H1 (cell line): ENCODE measurements around the gene DHRS7B. TPM values are rescaled to one million over a fixed set of nuclear protein-coding genes. Genes with fewer than 3 reads are reported as not detected.

Experiments used
- CTCF ChIA-PET: fragments of 300-600 bp; sonication (Branson Sonifier 250); formaldehyde crosslinking; loops from one replicate; lab custom pipeline; 2021; ENCODE audit not compliant: partially characterized antibody; lab: Charles Lee
- POLR2A ChIA-PET: fragments of 300-600 bp; sonication (Branson Sonifier 250); formaldehyde crosslinking; loops from one replicate; lab custom pipeline; 2021; ENCODE audit warnings: inconsistent platforms; ENCODE audit not compliant: partially characterized antibody; lab: Charles Lee
- DNase-seq, 2 experiments: peaks; one replicate each; pipeline versions ENCODE4 v3.0.0 to v3.0.0-alpha.2; 2010 to 2022; ENCODE audit warnings: low spot score in 2 of 2, low read depth in 1 of 2, mixed read lengths in 1 of 2
- FAIRE-seq: peaks from 2 replicates; lab custom pipeline; 2011; peaks lifted over from hg19 to GRCh38; lab: Jason Lieb, UNC
- H2AFZ ChIP-seq: 2 replicates; pipeline ENCODE4 v1.8.1; 2012; ENCODE audit warnings: low read length, inconsistent platforms
- H2AK5ac ChIP-seq: 2 replicates; pipeline ENCODE4 v1.6.1; 2013; ENCODE audit warnings: low read depth, low read length
- H2BK120ac ChIP-seq: replicated peaks from 2 replicates; pipeline ENCODE3; 2013; ENCODE audit warnings: low read depth, low read length, inconsistent platforms
- H2BK12ac ChIP-seq: 2 replicates; pipeline ENCODE4 v1.6.1; 2013; ENCODE audit warnings: low read depth, low read length
- H2BK15ac ChIP-seq: 2 replicates; pipeline ENCODE4 v1.6.1; 2013; ENCODE audit warnings: low read length
- H2BK20ac ChIP-seq: 2 replicates; pipeline ENCODE4 v1.6.1; 2013; ENCODE audit warnings: low read length
- H2BK5ac ChIP-seq: 2 replicates; pipeline ENCODE4 v1.6.1; 2013; ENCODE audit warnings: low read depth, low read length
- H3K14ac ChIP-seq: 2 replicates; pipeline ENCODE4 v1.6.1; 2013; ENCODE audit warnings: inconsistent platforms; ENCODE audit not compliant: insufficient read length
- H3K18ac ChIP-seq: 2 replicates; pipeline ENCODE4 v1.6.1; 2013; ENCODE audit warnings: low read length; ENCODE audit errors: extremely low read depth
- H3K23ac ChIP-seq: 2 replicates; pipeline ENCODE4 v1.6.1; 2013; ENCODE audit warnings: inconsistent platforms; ENCODE audit not compliant: insufficient read length
- H3K23me2 ChIP-seq: 2 replicates; pipeline ENCODE4 v1.6.1; 2013; ENCODE audit warnings: low read depth, low read length
- H3K27ac ChIP-seq: 2 replicates; pipeline ENCODE4 v1.6.1; 2011; ENCODE audit warnings: low read depth, low read length, inconsistent platforms
- H3K27me3 ChIP-seq, 4 experiments: replicated peaks in 1 of 4; 1 replicate in 1 of 4; 2 replicates in 3 of 4; pipeline versions ENCODE4 v1.6.1 to v1.8.1; 2011 to 2013; ENCODE audit warnings: low read length in 3 of 4, mild to moderate bottlenecking in 3 of 4, inconsistent platforms in 2 of 4, mixed read lengths in 2 of 4, moderate library complexity in 1 of 4; ENCODE audit not compliant: control insufficient read depth in 3 of 4, insufficient read depth in 3 of 4; ENCODE audit errors: extremely low read depth in 1 of 4
- H3K36me3 ChIP-seq, 4 experiments: 2 replicates each; pipeline versions ENCODE4 v1.6.1 to v1.8.1; 2011 to 2013; ENCODE audit warnings: mild to moderate bottlenecking in 4 of 4, low read length in 3 of 4, moderate library complexity in 2 of 4, control low read depth in 1 of 4, inconsistent platforms in 1 of 4; ENCODE audit not compliant: insufficient read depth in 4 of 4, control insufficient read depth in 2 of 4
- H3K4ac ChIP-seq: replicated peaks from 2 replicates; pipeline ENCODE3; 2013; ENCODE audit warnings: low read length, low read depth, mixed read lengths, inconsistent platforms; ENCODE audit not compliant: insufficient read length
- H3K4me1 ChIP-seq, 4 experiments: replicated peaks in 1 of 4; 1 replicate in 1 of 4; 2 replicates in 3 of 4; pipeline versions ENCODE4 v1.6.1 to v1.8.1; 2011 to 2013; ENCODE audit warnings: low read length in 3 of 4, inconsistent platforms in 2 of 4, mixed read lengths in 1 of 4; ENCODE audit not compliant: insufficient read depth in 4 of 4, control insufficient read depth in 3 of 4
- H3K4me2 ChIP-seq, 2 experiments: 2 replicates each; pipeline versions ENCODE4 v1.6.1 to v1.8.1; 2011 to 2013; ENCODE audit warnings: low read depth in 2 of 2, low read length in 2 of 2, control low read depth in 1 of 2, inconsistent platforms in 1 of 2, mild to moderate bottlenecking in 1 of 2; ENCODE audit not compliant: insufficient read depth in 1 of 2
- H3K4me3 ChIP-seq, 4 experiments: fragments of 200-600, 300-600 bp in 1 of 4; sonication (generic), shearing (Covaris generic), sonication (Bioruptor Twin) in 1 of 4; 2 replicates each; pipeline versions ENCODE4 v1.5.1 to v1.8.1; 2011 to 2016; ENCODE audit warnings: low read length in 4 of 4, low read depth in 3 of 4, control low read depth in 2 of 4, inconsistent platforms in 2 of 4, mild to moderate bottlenecking in 2 of 4, mixed read lengths in 1 of 4, moderate library complexity in 1 of 4; ENCODE audit not compliant: insufficient read depth in 2 of 4; ENCODE audit errors: extremely low read depth in 1 of 4
- H3K56ac ChIP-seq: replicated peaks from 2 replicates; pipeline ENCODE3; 2013; ENCODE audit warnings: low read depth, mild to moderate bottlenecking, mixed read lengths, low read length, inconsistent platforms; ENCODE audit not compliant: insufficient read length
- H3K79me1 ChIP-seq: 2 replicates; pipeline ENCODE4 v1.6.1; 2013; ENCODE audit warnings: low read depth, low read length, control low read depth
- H3K79me2 ChIP-seq, 2 experiments: 2 replicates each; pipeline versions ENCODE4 v1.6.1 to v1.8.1; 2012 to 2013; ENCODE audit warnings: low read length in 2 of 2, mild to moderate bottlenecking in 2 of 2, inconsistent platforms in 1 of 2; ENCODE audit not compliant: insufficient read depth in 2 of 2, control insufficient read depth in 1 of 2
- H3K9ac ChIP-seq, 4 experiments: replicated peaks in 1 of 4; 1 replicate in 1 of 4; 2 replicates in 3 of 4; pipeline versions ENCODE4 v1.6.1 to v1.8.1; 2011 to 2013; ENCODE audit warnings: low read depth in 3 of 4, low read length in 3 of 4, control low read depth in 2 of 4, mild to moderate bottlenecking in 2 of 4, moderate library complexity in 2 of 4, inconsistent platforms in 1 of 4; ENCODE audit errors: extremely low read depth in 1 of 4
- H3K9me3 ChIP-seq, 2 experiments: 2 replicates each; pipeline versions ENCODE4 v1.6.1 to v1.8.1; 2012 to 2013; ENCODE audit warnings: mild to moderate bottlenecking in 2 of 2, moderate library complexity in 2 of 2, control low read depth in 1 of 2, inconsistent platforms in 1 of 2, low read depth in 1 of 2, low read length in 1 of 2, mixed read lengths in 1 of 2; ENCODE audit not compliant: insufficient read depth in 2 of 2
- H4K20me1 ChIP-seq, 2 experiments: replicated peaks in 1 of 2; 2 replicates each; pipeline versions ENCODE3 to v1.8.1; 2011 to 2013; ENCODE audit warnings: inconsistent platforms in 2 of 2, low read length in 2 of 2, mild to moderate bottlenecking in 1 of 2; ENCODE audit not compliant: insufficient read depth in 2 of 2, control insufficient read depth in 1 of 2
- H4K5ac ChIP-seq: 2 replicates; pipeline ENCODE4 v1.6.1; 2013; ENCODE audit warnings: low read length, low read depth, mixed read lengths, inconsistent platforms; ENCODE audit not compliant: insufficient read length
- H4K8ac ChIP-seq: 2 replicates; pipeline ENCODE4 v1.8.0; 2013; ENCODE audit warnings: mild to moderate bottlenecking, moderate library complexity, low read length, inconsistent platforms; ENCODE audit not compliant: insufficient read depth; ENCODE audit errors: extremely low read depth
- H4K91ac ChIP-seq: replicated peaks from 2 replicates; pipeline ENCODE3; 2013; ENCODE audit warnings: low read length, mixed read lengths, inconsistent platforms; ENCODE audit not compliant: insufficient read length
- ASH2L ChIP-seq: fragments of 200-600, 300-600 bp; sonication (generic); IDR thresholded peaks from one replicate; pipeline ENCODE4 v1.7.1; 2017; ENCODE audit warnings: low read length
- CBX8 ChIP-seq: fragments of 300-800, 300-1000 bp; sonication (generic); IDR thresholded peaks from 2 replicates; pipeline ENCODE4 v1.7.1; 2016; ENCODE audit warnings: low read depth, low read length, borderline replicate concordance
- KDM4A ChIP-seq: IDR thresholded peaks from one replicate; pipeline ENCODE4 v1.7.1; 2012; ENCODE audit warnings: low read depth, mild to moderate bottlenecking, moderate library complexity, low read length, inconsistent platforms; ENCODE audit not compliant: severe bottlenecking
- POLR2A ChIP-seq, 2 experiments: IDR thresholded peaks; 1 replicate in 1 of 2; 2 replicates in 1 of 2; pipeline ENCODE4 v1.6.1; 2011; ENCODE audit warnings: low read depth in 2 of 2, low read length in 2 of 2, mild to moderate bottlenecking in 2 of 2; ENCODE audit errors: control extremely low read depth in 1 of 2
- RAD21 ChIP-seq, 2 experiments: IDR thresholded peaks in 1 of 2; conservative IDR thresholded peaks in 1 of 2; 2 replicates each; pipeline ENCODE4 v1.6.1; 2011; ENCODE audit warnings: low read depth in 2 of 2, low read length in 2 of 2, improper control_type of control experiment in 1 of 2, inconsistent platforms in 1 of 2, mild to moderate bottlenecking in 1 of 2, moderate library complexity in 1 of 2
- USF2 ChIP-seq: IDR thresholded peaks from 2 replicates; pipeline ENCODE4 v1.6.1; 2011; ENCODE audit warnings: low read length, improper control_type of control experiment
- WGBS, 2 experiments: shearing (Covaris generic) in 1 of 2; methylation state at CpG; one replicate each; pipeline versions ENCODE4 v1.1.6 to v1.1.7; 2013 to 2015; ENCODE audit warnings: low lambda C conversion rate in 2 of 2, mixed read lengths in 2 of 2, inconsistent platforms in 1 of 2, low coverage in 1 of 2, missing lambda C conversion rate in 1 of 2; ENCODE audit not compliant: insufficient replicate concordance in 2 of 2, insufficient coverage in 1 of 2, insufficient read length in 1 of 2; ENCODE audit errors: extremely low coverage in 1 of 2, missing lambda C conversion rate in 1 of 2; 5-methylcytosine and 5-hydroxymethylcytosine counted together
- long read RNA-seq, 2 experiments: library from RNA in 1 of 2; library from capped mRNA in 1 of 2; stranded (forward); transcript quantifications; one replicate each; pipeline ENCODE4 v2.0.0, GENCODE V29; 2021; ENCODE audit warnings: inconsistent platforms in 1 of 2
- polyA minus RNA-seq, 3 experiments: library from RNA; depleted of rRNA, polyadenylated mRNA; stranded (reverse); fragments of >200 nt; gene quantifications; 1 replicate in 2 of 3; 2 replicates in 1 of 3; pipeline ENCODE4 v1.2.3, GENCODE V29; 2011
- polyA plus RNA-seq, 7 experiments: library from polyadenylated mRNA; depleted of rRNA in 3 of 7; stranded (reverse) in 5 of 7; unstranded in 2 of 7; fragments of >200 nt in 5 of 7; fragments of 200-250 nt in 2 of 7; gene quantifications; 1 replicate in 5 of 7; 2 replicates in 1 of 7; 4 replicates in 1 of 7; pipeline versions ENCODE4 v1.2.1 to v1.2.3, GENCODE V29; 2011 to 2013; ENCODE audit warnings: missing spikeins in 2 of 7, mixed read lengths in 2 of 7
- total RNA-seq: library from RNA; stranded (reverse); fragmentation: NEBNext Ultra II Directional; extraction: Animal tissue kit (Norgen Biotek cat#: 25700); gene quantifications from 2 replicates; pipeline ENCODE4 v1.2.1, GENCODE V29; 2021

The DHRS7B gene
- 11.0 and 12.4 TPM in 2 replicates for total RNA-seq
- polyA plus RNA-seq (2011; rRNA removed): 23.0 and 27.9 TPM in 2 replicates
- 26.3 TPM for polyA plus RNA-seq (2011; cell fraction: cytosol; rRNA removed)
- polyA plus RNA-seq (2011; cell fraction: nucleus; rRNA removed): 20.1 TPM
- 15.5 to 23.1 TPM (median 19.3 TPM) in 4 replicates for polyA plus RNA-seq (2012, experiment 1 of 2)
- polyA plus RNA-seq (2012, experiment 2 of 2): 8.7 TPM
- 28.4 TPM for polyA plus RNA-seq (2013, experiment 1 of 2)
- 34.2 TPM for polyA plus RNA-seq (2013, experiment 2 of 2)
- 31.5 and 36.8 TPM in 2 replicates for polyA minus RNA-seq (2011; rRNA and poly(A)+ RNA removed)
- 12.3 TPM for polyA minus RNA-seq (2011; cell fraction: cytosol; rRNA and poly(A)+ RNA removed)
- 16.1 TPM for polyA minus RNA-seq (2011; cell fraction: nucleus; rRNA and poly(A)+ RNA removed)
- long read RNA-seq, experiment 1, transcript DHRS7B-201 (6 exons, 1,567 nt): major isoform, 5 of 10 reads
- long read RNA-seq, experiment 1, partial matches to known transcripts: 0 of 10 reads
- long read RNA-seq, experiment 1, other reads (novel, unspliced or antisense): 2 of 10 reads
- long read RNA-seq, experiment 2, transcript DHRS7B-202 (7 exons, 2,175 nt): major isoform, 17 of 24 reads
- long read RNA-seq, experiment 2, partial matches to known transcripts: 3 of 24 reads
- long read RNA-seq, experiment 2, other reads (novel, unspliced or antisense): 2 of 24 reads

DNA sequence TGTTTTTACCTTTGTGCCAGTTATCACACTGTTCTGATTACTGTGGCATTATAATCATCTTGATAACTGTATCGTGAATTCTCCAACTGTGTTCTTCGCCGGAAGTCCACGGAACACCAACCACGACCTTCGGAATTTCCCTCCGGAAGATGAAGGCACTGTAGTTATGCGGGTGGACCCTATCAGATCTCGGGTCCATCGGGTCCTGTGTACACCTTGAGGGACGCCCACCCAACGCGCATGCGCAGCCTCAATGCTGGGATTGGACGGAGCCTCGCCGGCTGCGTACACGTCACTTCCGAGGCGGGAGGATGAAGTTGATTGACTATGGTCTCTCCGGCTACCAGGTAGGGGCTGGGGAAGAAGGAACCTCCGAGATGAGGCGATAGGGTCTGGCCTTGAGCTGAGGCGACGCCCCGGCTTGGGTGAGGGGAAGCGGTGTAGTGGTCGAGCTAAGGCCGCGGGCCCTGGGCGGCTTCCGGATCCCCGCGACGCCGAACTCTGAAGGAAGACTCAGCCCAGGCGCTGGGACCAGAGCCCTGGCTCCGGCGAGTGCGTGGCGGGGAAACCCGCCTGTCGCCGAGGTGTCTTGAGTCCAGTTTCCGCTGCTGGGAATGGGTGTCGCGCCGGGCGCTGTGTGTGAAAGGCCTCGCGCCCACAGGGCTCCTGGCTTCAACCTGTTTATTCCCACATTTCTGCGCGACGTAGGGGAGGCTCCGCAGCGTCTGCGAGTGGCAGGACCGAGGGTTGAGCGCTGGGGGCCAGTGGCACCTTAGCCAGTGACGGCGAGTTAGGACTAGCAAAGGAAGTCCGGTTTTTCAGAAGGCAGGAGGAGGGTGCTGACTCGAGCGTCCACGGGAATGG lies at the start of gene DHRS7B:
TSS of gene DHRS7B (plus strand) at position 320 of the 864 bp plus-strand sequence. CDS start at position 328, 8 bp downstream.
- CTCF ChIA-PET: interaction anchor here (1.2 to 3.3 kb wide), 4 partner anchors 9 to 113 kb away, joined by 3 to 29 read pairs (median 10); no protein-coding TSS in a partner anchor
- peak within 1 kb of the TSS; percentile 77 to 100 for H3K4me2 ChIP-seq
- 1% methylated on average over 66 of the region's 66 CpGs; no CpG with 5 or more reads in 1 of the 2 experiments for WGBS, 2 experiments
- H4K5ac ChIP-seq: peak within 1 kb of the TSS; percentile 51
- no peak within 1 kb of the TSS for H2BK120ac ChIP-seq
- peak within 1 kb of the TSS; percentile 64 for H3K56ac ChIP-seq
- H2BK15ac ChIP-seq: no peak within 1 kb of the TSS
- peaks cover 0 to 4% (median 2%) of the 10 kb centered on the region in 4 experiments; a peak in 4 of 7 replicates for H3K4me1 ChIP-seq
- FAIRE-seq (peak; percentile 77), DNase-seq (peak; percentile 92 to 98)
- no peak within 1 kb of the TSS for H2AK5ac ChIP-seq
- H3K27ac ChIP-seq: peak within 1 kb of the TSS; percentile 87
- no peaks in the 10 kb centered on the region for H3K36me3 ChIP-seq
- peak within 1 kb of the TSS; percentile 52 to 87 (median 84) for H3K9ac ChIP-seq
- H2BK20ac ChIP-seq: no peak within 1 kb of the TSS
- H3K79me2 ChIP-seq: peaks cover 0 to 25% of the 10 kb centered on the region in 2 experiments; a peak in 2 of 4 replicates
- H3K14ac ChIP-seq: no peak within 1 kb of the TSS
- H3K4me3 ChIP-seq: peak within 1 kb of the TSS; percentile 66 to 84 (median 76)
- no peak within 1 kb of the TSS for H3K4ac ChIP-seq
- H3K23me2 ChIP-seq: peaks cover 10% of the 10 kb centered on the region
- no peaks in the 10 kb centered on the region for H4K20me1 ChIP-seq
- peak within 1 kb of the TSS; percentile 97; the same call in 1 of the 2 replicates for H4K8ac ChIP-seq
- POLR2A ChIA-PET: interaction anchor here (0.6 to 3.1 kb wide), 8 partner anchors 9 to 113 kb away, joined by 3 to 13 read pairs (median 3); partner anchors contain the start of gene USP22
- H2BK5ac ChIP-seq: peak within 1 kb of the TSS; percentile 20
- H2BK12ac ChIP-seq: peak within 1 kb of the TSS; percentile 27; the same call in 1 of the 2 replicates
- peaks cover 2% of the 10 kb centered on the region; the same call in 1 of the 2 replicates for H3K79me1 ChIP-seq
- peak within 1 kb of the TSS; percentile 27; the same call in 1 of the 2 replicates for H3K18ac ChIP-seq
- H3K27me3 ChIP-seq: no peaks in the 10 kb centered on the region; a peak in 1 of 7 replicates
- H4K91ac ChIP-seq: no peak within 1 kb of the TSS
- H3K9me3 ChIP-seq: no peaks in the 10 kb centered on the region
- no peak within 1 kb of the TSS for H3K23ac ChIP-seq
- H2AFZ ChIP-seq: peak within 1 kb of the TSS; percentile 81
- TF ChIP-seq CBX8 (no peak), RAD21 (IDR thresholded peaks at IDR 0.05 in 1 of 2, conservative IDR thresholded peaks at IDR 0.05 in 1 of 2; ENCODE audit: low read depth in 2 of 2, low read length in 2 of 2) (no peak; a peak in 1 of 4 replicates), KDM4A (peak; percentile 96), USF2 (no peak), POLR2A (IDR thresholded peaks at IDR 0.05; ENCODE audit: control extremely low read depth in 1 of 2, low read depth in 2 of 2, low read length in 2 of 2) (peak in 1 of 2 experiments; percentile 90; a peak in 2 of 3 replicates), ASH2L (peak; percentile 87)
